Transverse colon (tissue), 4 donors: ENCODE measurements around the gene LTBP2. TPM values are rescaled to one million over a fixed set of nuclear protein-coding genes. Genes with fewer than 3 reads are reported as not detected.

Experiments
- DNase-seq: peaks from one replicate; pipeline ENCODE4 v3.0.0-alpha.2; 2019
- H3K27ac ChIP-seq, 4 donors: fragments of 200-600 bp; sonication (generic); 2 replicates each; pipeline ENCODE4 v1.5.1; 2016 to 2018; ENCODE audit warnings: inconsistent platforms in 4 of 4
- H3K27me3 ChIP-seq: fragments of 200-600 bp; sonication (generic); 2 replicates; pipeline ENCODE4 v1.5.1; 2017; ENCODE audit warnings: inconsistent platforms
- H3K36me3 ChIP-seq, 4 donors: fragments of 200-600 bp; sonication (generic); 2 replicates each; pipeline ENCODE4 v1.5.1; 2017 to 2019; ENCODE audit warnings: inconsistent platforms in 4 of 4
- H3K4me1 ChIP-seq, 4 donors: fragments of 200-600 bp; sonication (generic); 2 replicates each; pipeline ENCODE4 v1.5.1; 2017 to 2020; ENCODE audit warnings: inconsistent platforms in 4 of 4
- H3K4me3 ChIP-seq, 4 donors: fragments of 200-600 bp; sonication (generic); 1 replicate in 1 of 4; 2 replicates in 3 of 4; pipeline versions ENCODE4 v1.5.1 to v1.6.1; 2017 to 2019; ENCODE audit warnings: inconsistent platforms in 4 of 4
- H3K9me3 ChIP-seq, 2 donors: fragments of 200-600 bp; sonication (generic); 2 replicates each; pipeline ENCODE4 v1.5.1; 2017 to 2019; ENCODE audit warnings: inconsistent platforms in 2 of 2
- CTCF ChIP-seq, 5 experiments: fragments of 200-600 bp in 3 of 5; fragments of 450-650 bp in 2 of 5; sonication (generic) in 3 of 5; IDR thresholded peaks; 1 replicate in 2 of 5; 2 replicates in 3 of 5; pipeline ENCODE4 v1.5.1; 2016 to 2017; ENCODE audit warnings: antibody characterized with exemption in 5 of 5, inconsistent platforms in 3 of 5, mild to moderate bottlenecking in 2 of 5, moderate library complexity in 1 of 5
- EP300 ChIP-seq: sonication (generic); formaldehyde crosslinking; IDR thresholded peaks from one replicate; pipeline ENCODE4 v1.6.1; 2017; ENCODE audit warnings: antibody characterized with exemption, low read depth
- POLR2A ChIP-seq: fragments of 450-650 bp; IDR thresholded peaks from one replicate; pipeline ENCODE4 v1.6.1; 2016; ENCODE audit warnings: antibody characterized with exemption, mild to moderate bottlenecking, moderate library complexity
- POLR2AphosphoS5 ChIP-seq, 3 donors: sonication (generic); formaldehyde crosslinking; IDR thresholded peaks; one replicate each; pipeline ENCODE4 v1.6.1; 2016; ENCODE audit warnings: antibody characterized with exemption in 3 of 3
- WGBS, 2 donors: methylation state at CpG; one replicate each; pipeline ENCODE4 v1.1.5; 2018; ENCODE audit warnings: low coverage in 1 of 2; 5-methylcytosine and 5-hydroxymethylcytosine counted together
- in situ Hi-C, 4 donors: fragments of 200-750 bp; cut with MboI; loops; one replicate each; pipeline versions ENCODE4 v1.15.0 to v1.15.1; 2017; ENCODE audit warnings: low sequenced_read_pairs in 3 of 4, low pct_ligation_motif_present in 1 of 4, low pct_unique_long_range_greater_than_20kb in 1 of 4
- intact Hi-C: fragments of 100-400 bp; cut with DNase I; formaldehyde crosslinking; loops from one replicate; pipeline ENCODE4 v1.15.1; 2023; ENCODE audit warnings: low total_unique reads
- total RNA-seq, 4 donors: library from RNA; depleted of rRNA; stranded (reverse); fragments of >200 nt; gene quantifications; one replicate each; pipeline ENCODE4 v1.1.0, GENCODE V29; 2016

The LTBP2 gene
- total RNA-seq, 4 donors from 2014 or later: 9.7 to 15.3 (median 11.9) TPM

GRCh38 chr14:74472601-74473000 lies 139.4 kb downstream of the LTBP2 start:
- in situ Hi-C loops (loop anchor here in 2 of 4 donors (10.0 kb wide), 1 partner anchor 108 kb away; no protein-coding TSS in a partner anchor), intact Hi-C loops (loop anchor here (10.0 kb wide), 1 partner anchor 108 kb away; no protein-coding TSS in a partner anchor)
- Histone ChIP-seq H3K27me3 (no peaks in the 10 kb centered on the region), H3K36me3 (peaks cover 0 to 8% (median 0%) of the 10 kb centered on the region in 4 donors), H3K9me3 (no peaks in the 10 kb centered on the region), H3K4me3 (no peak overlapping the region), H3K27ac (no peak overlapping the region), H3K4me1 (no peaks in the 10 kb centered on the region)
- TF ChIP-seq CTCF (IDR thresholded peaks at IDR 0.05): no peak
- DNase-seq: no peak
- 68 to 70% methylated on average over 2 of the region's 2 CpGs for WGBS, 2 donors

- Histone ChIP-seq H3K36me3 (peaks cover 0 to 8% (median 0%) of the 10 kb centered on the region in 4 donors), H3K27me3 (no peaks in the 10 kb centered on the region), H3K9me3 (no peaks in the 10 kb centered on the region), H3K4me3 (no peak overlapping the region), H3K4me1 (no peaks in the 10 kb centered on the region), H3K27ac (no peak overlapping the region)
- 78 to 87% methylated on average over 5 to 7 of the region's 7 CpGs for WGBS, 2 donors
- DNase-seq: no peak
- in situ Hi-C loops (loop anchor here in 2 of 4 donors (10.0 kb wide), 1 partner anchor 105 kb away; no protein-coding TSS in a partner anchor), intact Hi-C loops (loop anchor here (10.0 kb wide), 1 partner anchor 105 kb away; no protein-coding TSS in a partner anchor)
- TF ChIP-seq POLR2AphosphoS5 (IDR thresholded peaks at IDR 0.05) (no peak), CTCF (IDR thresholded peaks at IDR 0.05) (no peak), POLR2A (no peak), EP300 (no peak)
Measured at GRCh38 chr14:74469548-74470518, 142.2 kb downstream of the LTBP2 start.

- Histone ChIP-seq H3K36me3 (peaks cover 0 to 3% (median 0%) of the 10 kb centered on the region in 4 donors), H3K27me3 (no peaks in the 10 kb centered on the region), H3K4me3 (no peak overlapping the region), H3K27ac (no peak overlapping the region), H3K9me3 (no peaks in the 10 kb centered on the region), H3K4me1 (no peaks in the 10 kb centered on the region)
- in situ Hi-C loops (no loop called here), intact Hi-C loops (no loop called here)
- WGBS, 2 donors: 84% methylated on average over 3 of the region's 3 CpGs; no CpG with 5 or more reads in 1 of the 2 donors
- DNase-seq: no peak
- TF ChIP-seq CTCF (IDR thresholded peaks at IDR 0.05): no peak
- TF ChIP-seq EP300: no peak
- no peak for TF ChIP-seq POLR2A
- TF ChIP-seq POLR2AphosphoS5 (IDR thresholded peaks at IDR 0.05): no peak
Measured at GRCh38 chr14:74468513-74468912, 143.5 kb downstream of the LTBP2 start.

GRCh38 chr14:74465335-74465734 lies 146.7 kb downstream of the LTBP2 start:
- in situ Hi-C loops (no loop called here), intact Hi-C loops (no loop called here)
- Histone ChIP-seq H3K4me3 (no peak overlapping the region), H3K27ac (no peak overlapping the region), H3K9me3 (no peaks in the 10 kb centered on the region), H3K27me3 (no peaks in the 10 kb centered on the region), H3K4me1 (no peaks in the 10 kb centered on the region), H3K36me3 (no peaks in the 10 kb centered on the region)
- TF ChIP-seq POLR2A (no peak), POLR2AphosphoS5 (IDR thresholded peaks at IDR 0.05) (no peak), CTCF (IDR thresholded peaks at IDR 0.05) (no peak), EP300 (no peak)
- 93 to 100% methylated on average over 1 to 2 of the region's 2 CpGs for WGBS, 2 donors
- no peak for DNase-seq
